Nephron progenitor cell (in vitro differentiated cells): Measurements from ENCODE around the gene TAF4B.

ENCODE experiments used
- DNase-seq: peaks from one replicate; pipeline ENCODE4 v3.0.0; 2021
- H3K27ac Mint-ChIP-seq: 2 replicates; pipeline ENCODE4 v1.8.0; 2021; ENCODE audit warnings: mild to moderate bottlenecking, moderate library complexity, mixed read lengths
- H3K27me3 Mint-ChIP-seq: 2 replicates; pipeline ENCODE4 v1.8.0; 2021; ENCODE audit warnings: mild to moderate bottlenecking, low read depth, mixed read lengths; ENCODE audit not compliant: poor library complexity
- H3K36me3 Mint-ChIP-seq: 2 replicates; pipeline ENCODE4 v1.8.0; 2021; ENCODE audit warnings: low read depth, mixed read lengths
- H3K4me1 Mint-ChIP-seq: 2 replicates; pipeline ENCODE4 v1.8.0; 2021; ENCODE audit warnings: mixed read lengths
- H3K4me3 Mint-ChIP-seq: 2 replicates; pipeline ENCODE4 v1.8.0; 2021; ENCODE audit warnings: mild to moderate bottlenecking, moderate library complexity, mixed read lengths
- H3K9me3 Mint-ChIP-seq: 2 replicates; pipeline ENCODE4 v1.8.0; 2021; ENCODE audit warnings: mild to moderate bottlenecking, moderate library complexity, mixed read lengths
- CTCF ChIP-seq: fragments of 200-600 bp; sonication (generic); IDR thresholded peaks from 2 replicates; pipeline ENCODE4 v1.5.0; 2021; ENCODE audit warnings: antibody characterized with exemption

Gene TAF4B

GRCh38 chr18:26414901-26415440 lies 188.7 kb downstream of the TAF4B start:
- Mint-ChIP-seq H3K27me3 (peaks cover 1% of the 10 kb centered on the region), H3K9me3 (no peaks in the 10 kb centered on the region), H3K36me3 (no peaks in the 10 kb centered on the region), H3K4me3 (no peak overlapping the region), H3K27ac (no peak overlapping the region), H3K4me1 (peaks cover 4% of the 10 kb centered on the region)
- no peak for TF ChIP-seq CTCF
- no peak for DNase-seq

GRCh38 chr18:26415631-26416030 lies 189.4 kb downstream of the TAF4B start:
- no peak for DNase-seq
- no peak overlapping the region for H3K27ac Mint-ChIP-seq

GRCh38 chr18:26416652-26417150 lies 190.5 kb downstream of the TAF4B start:
- Mint-ChIP-seq H3K4me1 (peaks cover 8% of the 10 kb centered on the region), H3K27ac (peak overlapping the region; percentile 8), H3K36me3 (no peaks in the 10 kb centered on the region), H3K9me3 (no peaks in the 10 kb centered on the region), H3K4me3 (no peak overlapping the region), H3K27me3 (no peaks in the 10 kb centered on the region)
- DNase-seq, result no peak
- no peak for TF ChIP-seq CTCF

More at GRCh38 chr18:26415631-26416030, 189.4 kb downstream of the TAF4B start:
- TF ChIP-seq CTCF, result no peak
- Mint-ChIP-seq H3K4me3 (no peak overlapping the region), H3K9me3 (no peaks in the 10 kb centered on the region), H3K27me3 (no peaks in the 10 kb centered on the region), H3K4me1 (peaks cover 8% of the 10 kb centered on the region), H3K36me3 (no peaks in the 10 kb centered on the region)

- no peak overlapping the region for H3K4me3 Mint-ChIP-seq
- DNase-seq, result no peak
- H3K9me3 Mint-ChIP-seq, result no peaks in the 10 kb centered on the region
- no peak for TF ChIP-seq CTCF
- H3K36me3 Mint-ChIP-seq, result no peaks in the 10 kb centered on the region
- no peaks in the 10 kb centered on the region for H3K27me3 Mint-ChIP-seq
- H3K4me1 Mint-ChIP-seq, result peaks cover 8% of the 10 kb centered on the region
- no peak overlapping the region for H3K27ac Mint-ChIP-seq
These were observed 190.9 kb downstream of the TAF4B start for GRCh38 chr18:26417190-26417589.

- no peak for DNase-seq
- no peak overlapping the region for H3K4me3 Mint-ChIP-seq
- no peak overlapping the region for H3K27ac Mint-ChIP-seq
- H3K27me3 Mint-ChIP-seq, result no peaks in the 10 kb centered on the region
- no peaks in the 10 kb centered on the region for H3K9me3 Mint-ChIP-seq
- no peaks in the 10 kb centered on the region for H3K36me3 Mint-ChIP-seq
- peaks cover 15% of the 10 kb centered on the region for H3K4me1 Mint-ChIP-seq
- TF ChIP-seq CTCF, result no peak
These were observed 192.0 kb downstream of the TAF4B start for GRCh38 chr18:26418225-26418624.

- TF ChIP-seq CTCF, result no peak
- DNase-seq, result no peak
- H3K27me3 Mint-ChIP-seq, result peaks cover 9% of the 10 kb centered on the region
- no peak overlapping the region for H3K4me3 Mint-ChIP-seq
- H3K36me3 Mint-ChIP-seq, result no peaks in the 10 kb centered on the region
- H3K4me1 Mint-ChIP-seq, result peaks cover 20% of the 10 kb centered on the region
- no peaks in the 10 kb centered on the region for H3K9me3 Mint-ChIP-seq
- no peak overlapping the region for H3K27ac Mint-ChIP-seq
These were observed 193.5 kb downstream of the TAF4B start for GRCh38 chr18:26419746-26420145.
